Fibroblast of mammary gland (primary cell): ENCODE data around the gene KRTAP10-4.
"Not testable (repeated sequence)": the region's sequence is repeated elsewhere in the genome, so short reads cannot be mapped to it uniquely, and the experiment has no call there.

ENCODE experiments used
- DNase-seq: peaks from one replicate; pipeline ENCODE4 v3.0.0-alpha.2; 2010; ENCODE audit warnings: low read depth
- H3K4me3 ChIP-seq: 2 replicates; pipeline ENCODE4 v1.5.1; 2011; ENCODE audit warnings: low read depth, mild to moderate bottlenecking, low read length, moderate library complexity; ENCODE audit not compliant: control insufficient read depth
- TF ChIP-seq, protein P1 (sequence below): conservative IDR thresholded peaks from 2 replicates; pipeline ENCODE4 v1.5.1; 2011; ENCODE audit warnings: low read depth, low read length, inconsistent platforms; ENCODE audit not compliant: control insufficient read depth, insufficient read depth

The KRTAP10-4 gene

DNA sequence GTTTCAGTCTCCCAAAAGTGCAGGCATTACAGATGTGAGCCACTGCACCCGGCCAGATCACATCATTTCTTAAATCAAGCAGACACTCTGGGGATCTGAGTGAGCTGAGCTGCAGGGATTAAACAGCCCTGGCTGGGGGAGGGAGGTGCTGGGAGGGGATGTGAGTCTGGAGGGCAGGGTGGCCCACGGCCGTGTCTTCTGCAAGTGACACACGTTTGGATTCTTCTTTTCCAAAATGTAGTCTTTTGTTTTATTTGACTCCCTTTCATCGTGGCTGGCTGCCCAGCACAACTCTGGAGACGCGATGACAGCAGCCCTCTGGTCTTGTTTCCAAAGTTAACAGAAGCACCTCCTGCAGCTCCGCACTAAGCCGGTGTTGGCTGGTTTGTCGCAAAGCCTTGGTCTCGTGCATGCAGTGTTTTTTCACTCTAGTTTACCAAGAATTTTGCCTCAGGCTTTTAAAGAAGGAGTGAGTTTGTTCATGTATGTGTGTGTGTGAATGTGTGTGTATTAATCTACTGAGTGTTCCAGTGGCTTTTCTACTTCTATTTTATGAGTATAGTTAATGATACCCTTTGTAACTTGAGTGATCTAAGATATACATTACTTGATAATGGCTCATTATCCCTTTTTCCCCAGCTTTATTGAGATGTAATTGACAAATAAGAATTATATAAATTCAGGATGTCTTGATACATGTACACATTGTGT lies 9.7 kb downstream of the KRTAP10-4 start:
- H3K4me3 ChIP-seq, result no peak overlapping the region
- TF ChIP-seq, protein P1, sequence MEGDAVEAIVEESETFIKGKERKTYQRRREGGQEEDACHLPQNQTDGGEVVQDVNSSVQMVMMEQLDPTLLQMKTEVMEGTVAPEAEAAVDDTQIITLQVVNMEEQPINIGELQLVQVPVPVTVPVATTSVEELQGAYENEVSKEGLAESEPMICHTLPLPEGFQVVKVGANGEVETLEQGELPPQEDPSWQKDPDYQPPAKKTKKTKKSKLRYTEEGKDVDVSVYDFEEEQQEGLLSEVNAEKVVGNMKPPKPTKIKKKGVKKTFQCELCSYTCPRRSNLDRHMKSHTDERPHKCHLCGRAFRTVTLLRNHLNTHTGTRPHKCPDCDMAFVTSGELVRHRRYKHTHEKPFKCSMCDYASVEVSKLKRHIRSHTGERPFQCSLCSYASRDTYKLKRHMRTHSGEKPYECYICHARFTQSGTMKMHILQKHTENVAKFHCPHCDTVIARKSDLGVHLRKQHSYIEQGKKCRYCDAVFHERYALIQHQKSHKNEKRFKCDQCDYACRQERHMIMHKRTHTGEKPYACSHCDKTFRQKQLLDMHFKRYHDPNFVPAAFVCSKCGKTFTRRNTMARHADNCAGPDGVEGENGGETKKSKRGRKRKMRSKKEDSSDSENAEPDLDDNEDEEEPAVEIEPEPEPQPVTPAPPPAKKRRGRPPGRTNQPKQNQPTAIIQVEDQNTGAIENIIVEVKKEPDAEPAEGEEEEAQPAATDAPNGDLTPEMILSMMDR, result no peak
- no peak for DNase-seq

DNA sequence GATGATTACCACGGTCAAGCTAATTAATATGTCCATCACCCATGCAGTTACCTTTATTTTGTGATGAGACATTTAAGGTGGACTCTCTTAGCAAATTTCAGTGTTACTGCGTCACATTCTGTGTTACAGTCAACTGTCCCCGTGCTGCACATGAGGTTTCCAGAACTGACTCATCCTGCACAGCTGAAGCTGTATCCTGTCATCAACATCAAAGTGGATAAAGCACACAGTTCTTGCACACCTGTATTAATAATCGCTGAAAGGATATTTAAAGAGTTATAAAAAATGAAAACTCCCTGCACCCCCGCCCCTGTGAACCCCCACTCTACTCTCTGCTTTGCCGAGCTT lies 10.2 kb downstream of the KRTAP10-4 start:
- TF ChIP-seq, protein P1, result no peak
- H3K4me3 ChIP-seq, result no peak overlapping the region
- no peak for DNase-seq

DNA sequence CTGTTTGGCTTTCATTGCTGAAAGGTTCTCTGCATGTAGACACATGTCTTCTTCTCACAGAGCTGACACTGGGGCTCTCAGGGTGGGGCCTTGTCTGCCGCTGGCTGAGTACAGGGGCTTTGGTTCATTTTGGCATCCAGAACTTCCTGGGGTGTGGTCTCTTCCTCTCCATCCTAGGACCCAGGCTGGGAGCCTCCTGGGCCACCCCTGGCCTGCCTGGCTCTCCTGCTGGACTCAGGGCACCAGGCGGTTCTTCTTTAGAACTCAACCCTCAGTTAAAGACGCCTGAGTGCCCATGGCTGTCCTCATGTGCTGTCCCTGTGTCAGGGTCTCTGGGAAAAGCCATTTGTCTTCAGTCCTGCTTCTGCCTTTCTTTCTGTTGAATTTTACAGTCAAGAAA lies 12.4 kb downstream of the KRTAP10-4 start:
- DNase-seq, result no peak
- no peak overlapping the region for H3K4me3 ChIP-seq
- TF ChIP-seq, protein P1, result no peak

DNA sequence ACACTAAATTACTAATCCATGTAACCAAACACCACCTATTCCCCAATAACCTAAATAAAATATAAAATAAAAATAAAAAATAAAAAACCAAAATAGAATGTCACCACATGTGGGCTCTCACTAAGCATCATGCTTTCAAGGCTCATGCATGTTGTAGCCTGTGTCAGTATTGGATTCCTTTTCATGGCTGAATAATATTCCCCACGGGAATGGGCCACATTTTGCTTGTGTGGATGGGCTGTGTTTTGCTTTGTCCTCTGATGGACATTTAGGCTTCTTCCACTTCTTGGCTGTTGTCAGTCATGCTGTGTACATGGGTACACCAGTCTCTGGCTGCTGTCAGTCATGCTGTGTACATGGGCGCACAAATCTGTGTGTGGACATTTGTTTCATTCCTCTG lies 15.6 kb downstream of the KRTAP10-4 start:
- no peak for DNase-seq
- TF ChIP-seq, protein P1, result no peak
- H3K4me3 ChIP-seq, result no peak overlapping the region

DNA sequence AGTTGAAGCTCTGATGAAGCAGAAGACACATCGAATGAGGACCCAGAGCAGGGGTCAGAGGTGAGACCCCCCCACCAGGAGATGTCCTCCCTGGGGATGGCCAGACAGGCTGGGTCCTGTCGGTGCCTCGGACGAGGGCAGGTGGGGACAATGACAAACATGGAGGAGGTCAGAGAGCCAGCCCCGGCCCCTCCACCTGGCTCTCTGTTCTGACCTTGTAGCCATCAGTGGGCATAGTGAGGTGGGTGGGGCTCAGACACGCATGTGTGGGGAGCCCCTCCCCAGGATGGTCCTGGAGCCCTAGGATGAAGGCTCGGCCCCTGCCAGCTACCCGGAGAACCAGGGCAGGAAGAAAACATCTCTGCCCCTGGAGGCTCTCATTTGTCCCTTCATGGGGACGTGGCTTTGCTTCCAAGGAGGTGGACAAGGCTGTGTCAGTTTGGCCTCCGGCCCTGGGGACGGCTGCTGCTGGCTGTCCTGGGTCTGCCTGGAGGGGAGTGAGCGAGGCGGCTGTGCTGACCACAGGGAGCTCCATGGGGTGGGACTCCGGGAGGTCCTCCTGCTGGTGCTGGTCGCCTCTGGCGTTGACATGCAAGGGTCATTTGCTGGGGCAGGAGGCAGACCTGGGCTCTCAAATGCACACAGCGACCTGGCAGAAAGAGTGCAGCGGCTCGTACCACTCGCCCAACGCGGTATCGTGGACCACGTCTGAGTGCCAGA lies 16.2 kb downstream of the KRTAP10-4 start:
- DNase-seq, result no peak
- TF ChIP-seq, protein P1, result no peak
- no peak overlapping the region for H3K4me3 ChIP-seq

DNA sequence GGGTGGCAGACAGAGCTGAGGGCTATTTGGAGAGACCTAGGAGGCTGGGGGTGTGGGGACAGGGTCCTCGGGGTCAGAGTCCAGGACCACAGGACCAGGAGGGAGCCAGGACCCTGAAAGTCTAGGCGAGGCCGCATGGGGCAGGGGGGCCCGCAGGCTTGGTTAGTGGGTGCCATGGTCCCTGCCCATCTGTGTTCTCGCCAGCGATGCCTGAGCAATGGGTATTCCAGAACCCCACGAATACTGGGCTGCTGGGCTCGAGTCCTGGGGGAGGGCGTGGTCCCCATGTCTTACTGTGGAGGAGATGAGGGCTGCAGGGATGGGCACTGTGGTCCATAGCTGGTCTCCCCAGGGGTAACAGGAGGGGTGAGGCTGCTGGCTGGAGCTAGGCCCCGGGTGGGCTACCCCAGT lies 16.8 kb downstream of the KRTAP10-4 start:
- TF ChIP-seq, protein P1, result no peak
- no peak overlapping the region for H3K4me3 ChIP-seq
- DNase-seq, result no peak

DNA sequence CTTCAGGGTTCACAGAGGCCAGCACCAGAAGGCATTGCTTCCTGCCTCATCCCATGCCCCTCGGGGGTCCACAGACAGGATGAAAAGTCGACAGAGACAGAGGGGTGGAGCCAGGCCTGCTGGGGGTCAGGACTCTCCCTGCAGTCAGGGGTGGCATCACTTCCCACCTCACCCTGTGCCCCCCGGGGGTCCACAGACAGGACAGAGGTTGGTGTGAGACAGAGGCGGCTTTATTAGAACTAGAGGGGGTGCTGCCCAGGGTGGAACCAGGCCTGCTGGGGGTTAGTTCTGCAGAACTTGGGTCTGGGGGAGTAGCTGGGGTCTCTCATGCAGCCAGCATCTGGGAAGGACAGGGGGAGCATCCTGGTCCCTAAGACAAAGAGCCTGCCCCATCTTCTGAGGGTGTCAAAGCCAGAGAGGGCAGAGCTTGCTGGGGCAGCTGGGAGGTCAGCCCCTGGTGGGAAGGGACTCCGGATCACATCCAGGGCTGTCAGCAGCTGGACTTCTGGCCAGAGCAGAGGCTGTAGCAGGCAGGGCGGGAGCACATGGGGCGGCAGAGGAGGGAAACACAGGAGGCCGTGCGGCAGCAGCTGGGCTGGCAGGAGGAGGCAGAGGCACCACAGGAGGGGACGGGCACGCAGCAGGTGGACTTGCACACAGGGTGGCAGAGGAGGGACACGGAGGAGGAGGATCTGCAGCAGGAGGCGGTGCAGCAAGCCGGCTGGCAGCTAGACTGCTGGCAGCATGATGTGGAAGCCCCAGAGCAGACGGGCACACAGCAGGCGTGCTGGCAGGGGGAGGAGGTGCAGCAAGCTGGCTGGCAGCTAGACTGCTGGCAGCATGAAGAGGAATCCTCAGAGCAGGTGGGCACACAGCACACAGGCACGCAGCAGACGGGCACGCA lies 17.6 kb downstream of the KRTAP10-4 start:
- DNase-seq, result not testable (repeated sequence)

DNA sequence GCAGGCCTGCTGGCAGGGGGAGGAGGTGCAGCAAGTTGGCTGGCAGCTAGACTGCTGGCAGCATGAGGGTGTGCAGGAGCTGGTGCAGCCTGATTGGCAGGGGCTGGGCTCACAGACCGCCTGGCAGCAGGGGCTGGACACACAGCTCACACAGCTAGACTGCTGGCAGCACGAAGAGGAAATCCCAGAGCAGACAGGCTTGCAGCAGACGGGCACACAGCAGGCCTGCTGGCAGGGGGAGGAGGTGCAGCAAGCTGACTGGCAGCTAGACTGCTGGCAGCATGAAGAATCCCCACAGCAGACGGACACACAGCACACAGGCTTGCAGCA lies 18.2 kb downstream of the KRTAP10-4 start:
- H3K4me3 ChIP-seq, DNase-seq: not testable (repeated sequence)

More for the DNA sequence above, 17.6 kb downstream of the KRTAP10-4 start:
- not testable (repeated sequence) for H3K4me3 ChIP-seq
